Fibroblast of the conjunctiva (primary cell): ENCODE measurements around the gene DCTN1.
"Not testable (repeated sequence)": the region's sequence is repeated elsewhere in the genome, so short reads cannot be mapped to it uniquely, and the experiment has no call there.

ENCODE experiments used
- DNase-seq: peaks from one replicate; pipeline ENCODE4 v3.0.0-alpha.2; 2010; ENCODE audit warnings: low read depth

The DCTN1 gene

DNA sequence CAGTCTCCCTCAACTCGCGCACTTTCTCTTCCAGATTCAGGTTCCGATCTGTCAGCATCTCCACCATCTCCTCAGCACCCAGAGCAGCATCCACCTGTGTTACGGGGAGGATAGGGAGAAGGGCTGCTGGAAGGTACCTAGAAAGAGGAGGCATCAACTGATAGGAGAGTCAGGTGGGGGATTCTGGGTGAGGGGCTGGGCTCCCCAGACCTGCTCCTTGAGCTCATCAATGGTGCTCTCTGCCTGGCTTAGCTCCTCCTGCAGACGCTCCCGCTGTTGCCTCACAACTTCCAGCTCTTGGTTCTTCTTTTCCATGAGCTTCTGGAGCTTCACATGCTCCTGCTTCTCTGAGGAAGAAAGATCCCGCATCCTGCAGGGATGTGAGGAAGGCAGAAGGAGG is 10.1 kb downstream of the DCTN1 start:
- DNase-seq, result no peak

GRCh38 chr2:74368499-74368898 is 11.6 kb downstream of the DCTN1 start:
- DNase-seq, result no peak

DNA sequence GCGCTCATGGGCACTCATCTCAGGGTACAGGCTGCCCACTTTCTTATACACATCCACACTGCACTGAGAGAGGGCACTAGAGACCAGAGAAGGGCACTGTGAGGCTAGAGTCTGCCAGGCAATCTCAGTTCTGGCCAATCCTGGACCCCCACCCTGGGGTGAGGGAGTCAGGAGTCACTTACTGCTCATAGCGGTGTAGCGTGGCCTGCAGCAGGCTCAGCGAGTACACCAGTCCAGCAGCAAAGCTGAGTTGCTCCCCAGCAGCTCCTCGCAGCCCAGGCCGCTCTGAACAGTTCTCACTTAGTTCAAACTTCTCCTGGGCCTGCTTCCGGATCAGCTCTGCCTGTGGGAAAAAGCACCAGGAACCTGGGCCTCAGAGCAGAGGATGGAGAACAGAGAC is 12.3 kb downstream of the DCTN1 start:
- DNase-seq, result no peak

GRCh38 chr2:74366036-74366435 is 14.1 kb downstream of the DCTN1 start:
- no peak for DNase-seq

DNA sequence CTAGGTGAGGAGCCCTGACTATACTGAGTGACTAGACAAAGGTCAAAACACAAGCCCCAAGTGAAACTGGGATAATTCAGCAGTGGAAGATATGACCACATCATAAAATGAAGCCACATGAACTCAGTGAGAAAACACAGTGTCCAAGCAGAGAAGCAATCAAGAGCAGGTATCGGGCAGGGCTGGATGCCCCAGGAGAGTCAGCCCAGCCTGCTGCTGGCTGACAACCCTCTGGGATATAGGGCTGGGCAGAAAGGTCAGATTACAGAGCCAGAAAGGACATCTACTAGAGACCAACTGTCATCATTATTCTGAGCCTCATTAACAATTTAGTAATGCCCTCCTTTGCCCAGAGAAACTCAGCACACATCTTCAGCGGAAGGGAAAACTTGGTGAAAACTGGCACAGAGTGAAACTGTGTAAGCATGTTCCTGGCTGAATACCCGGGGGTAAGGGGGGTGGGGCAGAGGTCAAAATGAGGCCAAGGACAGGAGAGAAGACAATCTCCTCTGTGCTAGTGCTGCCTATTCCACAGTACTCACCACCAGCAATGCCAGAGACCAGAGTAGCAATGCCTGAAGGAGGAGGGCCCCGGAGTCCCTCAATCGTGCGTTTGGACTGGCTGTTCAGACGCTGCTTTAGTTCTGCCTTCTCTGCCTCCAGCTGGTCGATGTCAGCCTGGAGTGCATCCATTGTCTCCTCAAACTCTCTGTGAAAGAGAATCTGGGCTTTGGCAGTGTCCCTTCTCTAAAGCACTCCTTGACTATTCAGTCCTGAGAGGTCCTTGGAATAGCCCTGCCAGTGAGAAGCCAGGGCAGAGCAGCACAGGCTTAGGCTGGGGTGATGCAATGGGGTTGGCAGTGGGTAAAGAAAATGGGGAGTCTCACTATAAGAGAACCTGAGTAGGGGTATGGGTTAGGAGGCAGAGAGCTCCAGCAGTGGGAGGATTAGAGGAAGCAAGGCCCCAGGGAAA is 15.3 kb downstream of the DCTN1 start:
- no peak for DNase-seq

DNA sequence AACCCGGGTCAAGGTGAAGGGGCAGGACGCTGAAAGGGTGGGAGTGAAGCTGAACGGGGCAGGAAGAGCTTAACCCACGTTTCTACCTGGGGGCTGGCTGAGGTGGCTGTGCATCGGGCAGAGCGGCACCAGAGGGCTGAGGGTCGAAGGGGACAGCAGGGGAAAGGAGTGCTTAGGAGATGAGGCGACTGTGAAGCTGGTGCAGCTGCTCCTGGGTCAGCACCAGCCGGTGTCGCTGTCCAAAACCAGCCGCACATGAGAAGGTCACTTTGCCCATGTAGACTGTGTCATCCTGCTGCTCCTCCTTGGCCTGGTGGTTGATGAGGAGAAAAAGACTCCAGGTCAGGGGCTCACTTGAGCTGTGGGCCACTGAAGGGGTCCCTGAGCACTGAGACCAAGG is 18.8 kb downstream of the DCTN1 start:
- DNase-seq, result no peak

GRCh38 chr2:74357627-74358026 is 22.5 kb downstream of the DCTN1 start:
- DNase-seq, result no peak

GRCh38 chr2:74349889-74350288 is 30.2 kb downstream of the DCTN1 start:
- no peak for DNase-seq

GRCh38 chr2:74347742-74348141 is 32.4 kb downstream of the DCTN1 start:
- no peak for DNase-seq

DNA sequence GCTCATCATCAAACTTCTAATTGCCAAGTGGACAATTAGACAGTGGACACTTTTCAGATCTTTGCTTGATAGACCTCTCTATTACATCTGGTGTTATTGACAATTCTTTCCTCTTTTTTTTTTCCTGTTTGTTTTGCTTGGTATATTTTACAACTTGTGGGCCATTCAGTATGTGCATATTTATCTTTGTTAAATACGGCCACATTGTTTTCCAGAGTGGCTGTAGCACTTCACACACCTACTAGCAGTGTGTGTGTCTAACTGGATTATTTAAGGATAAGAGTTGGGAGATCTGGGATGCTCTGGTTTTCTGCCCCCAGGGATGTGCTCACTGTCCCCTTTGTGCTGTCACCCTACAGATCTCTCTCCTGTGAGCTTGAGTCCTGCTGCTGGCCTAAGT is 32.8 kb downstream of the DCTN1 start:
- no peak for DNase-seq

DNA sequence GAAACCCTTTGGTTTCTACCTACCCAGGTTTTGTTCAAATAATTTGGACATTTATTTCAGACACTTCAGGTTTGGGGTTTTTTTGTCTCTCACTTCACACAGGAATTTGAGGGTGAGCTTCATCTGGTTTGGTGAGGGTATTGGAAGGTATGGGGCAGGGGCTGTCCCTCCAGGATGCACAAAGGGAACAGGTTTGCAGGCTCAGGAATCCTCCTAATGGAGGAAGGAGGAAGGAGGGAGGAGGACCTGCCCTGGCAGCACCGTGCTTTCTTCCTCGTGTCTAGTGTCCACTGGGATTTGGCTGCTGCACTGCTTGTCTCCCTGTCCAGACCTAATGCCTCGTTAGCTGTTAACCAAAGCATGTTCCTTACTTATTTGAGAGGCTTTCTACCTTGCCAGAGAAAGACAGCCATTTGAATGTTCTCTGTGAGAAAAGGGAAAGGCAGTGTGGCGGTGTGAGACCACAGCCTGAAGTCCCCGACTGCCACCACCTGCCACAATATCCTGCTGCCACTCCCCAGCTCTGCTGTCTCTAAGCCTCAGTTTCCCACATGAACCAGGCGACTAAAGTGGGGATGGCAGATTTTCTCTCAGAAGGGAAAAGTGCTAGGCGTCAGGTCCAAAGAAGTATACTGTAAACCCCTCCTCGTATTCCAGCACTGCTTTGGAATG is 34.7 kb downstream of the DCTN1 start:
- no peak for DNase-seq

GRCh38 chr2:74343316-74343715 is 36.8 kb downstream of the DCTN1 start, which contains the start of gene SLC4A5:
TSS of gene SLC4A5 (minus strand) at chr2:74343416. CDS start at chr2:74315023, 28,393 bp downstream.
- no peak for DNase-seq

- not testable (repeated sequence) for DNase-seq
Observed at GRCh38 chr2:74336227-74336626, 43.9 kb downstream of the DCTN1 start.

- DNase-seq, result peak; percentile 59
Observed at GRCh38 chr2:74334931-74335333, 45.2 kb downstream of the DCTN1 start.

DNA sequence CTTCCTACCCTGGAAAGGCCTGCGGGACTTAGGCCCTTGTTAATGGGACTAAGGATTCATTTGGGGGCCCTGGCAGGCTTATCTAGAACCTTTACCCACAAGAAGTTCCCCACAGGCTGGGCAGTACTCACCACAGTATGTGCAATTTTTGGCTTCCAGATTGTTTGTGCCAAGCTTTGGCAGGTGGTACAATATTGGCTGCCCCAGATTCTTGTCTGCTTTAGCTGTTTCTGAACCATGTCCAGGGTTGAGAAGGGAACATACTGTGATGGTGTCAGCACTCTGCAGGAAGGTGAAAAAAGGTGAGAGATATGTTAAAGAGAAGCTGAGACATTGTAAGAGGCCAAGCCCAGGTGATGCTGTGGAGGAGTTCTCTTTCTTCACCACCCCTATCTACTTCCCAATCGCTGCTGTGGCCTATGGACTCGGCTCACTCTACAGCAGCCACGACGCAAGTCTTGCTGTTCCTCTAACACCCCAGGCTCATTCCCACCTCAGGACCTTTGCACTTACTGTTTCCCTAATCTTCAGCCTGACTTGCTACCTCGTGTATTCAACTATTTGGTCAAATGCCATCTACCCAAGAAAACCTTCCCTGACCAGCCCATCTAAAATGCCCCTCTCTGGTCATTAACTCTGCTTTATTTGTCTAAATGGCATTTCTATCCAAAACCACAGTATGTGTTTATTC is 46.1 kb downstream of the DCTN1 start:
- no peak for DNase-seq

- peak; percentile 4 for DNase-seq
Observed at GRCh38 chr2:74333175-74333574, 46.9 kb downstream of the DCTN1 start.

DNA sequence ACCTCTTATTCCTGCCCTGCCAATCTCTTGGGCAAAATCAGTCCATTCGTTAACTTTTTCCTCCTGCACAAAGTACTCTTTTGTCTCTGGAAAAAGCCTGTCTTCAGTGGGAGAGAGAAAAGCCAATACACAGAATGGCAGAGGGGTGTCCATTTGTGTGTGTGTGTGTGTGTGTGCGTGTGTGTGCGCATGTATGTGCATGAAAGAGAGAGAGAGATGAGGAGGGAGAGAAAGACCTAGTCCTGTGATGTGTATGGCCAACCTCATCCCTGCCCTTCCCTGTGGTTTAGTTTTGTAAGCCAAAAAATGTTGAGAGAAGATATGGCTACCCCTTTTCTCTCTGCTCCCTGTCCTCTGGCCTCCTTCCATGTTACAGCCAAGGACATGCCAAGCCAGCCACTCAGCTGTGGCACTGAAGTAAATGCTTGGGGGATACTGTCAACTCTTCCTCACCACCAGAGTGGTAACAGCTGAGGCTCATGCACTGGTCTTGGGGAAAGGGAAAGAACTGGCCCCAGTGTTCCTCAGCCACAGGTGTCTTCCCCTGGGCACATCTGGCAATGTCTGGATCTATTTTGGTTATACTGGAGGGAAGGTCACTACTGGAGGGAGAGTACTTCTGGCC is 47.4 kb downstream of the DCTN1 start:
- no peak for DNase-seq

- DNase-seq, result no peak
Observed at GRCh38 chr2:74328573-74328972, 51.5 kb downstream of the DCTN1 start.

DNA sequence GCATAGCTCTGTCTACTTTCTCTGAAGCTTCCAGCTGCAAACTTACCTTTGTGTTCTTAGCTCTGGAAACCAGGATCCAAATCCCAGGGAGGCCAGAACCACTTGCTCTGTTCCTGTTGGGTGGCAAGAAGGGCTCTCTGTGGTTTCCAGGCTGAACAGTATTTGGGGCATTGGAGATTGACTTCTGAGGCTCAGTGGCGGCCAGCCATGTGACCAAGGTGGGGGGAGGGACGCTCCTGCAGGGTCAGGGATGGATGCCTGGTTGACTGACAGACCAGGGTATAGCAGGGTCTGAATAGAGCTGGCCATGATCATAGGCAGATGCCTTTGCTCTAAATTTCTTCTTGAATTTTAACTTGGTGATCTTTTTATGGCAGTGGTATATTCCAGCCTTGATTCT is 52.0 kb downstream of the DCTN1 start:
- DNase-seq, result no peak

DNA sequence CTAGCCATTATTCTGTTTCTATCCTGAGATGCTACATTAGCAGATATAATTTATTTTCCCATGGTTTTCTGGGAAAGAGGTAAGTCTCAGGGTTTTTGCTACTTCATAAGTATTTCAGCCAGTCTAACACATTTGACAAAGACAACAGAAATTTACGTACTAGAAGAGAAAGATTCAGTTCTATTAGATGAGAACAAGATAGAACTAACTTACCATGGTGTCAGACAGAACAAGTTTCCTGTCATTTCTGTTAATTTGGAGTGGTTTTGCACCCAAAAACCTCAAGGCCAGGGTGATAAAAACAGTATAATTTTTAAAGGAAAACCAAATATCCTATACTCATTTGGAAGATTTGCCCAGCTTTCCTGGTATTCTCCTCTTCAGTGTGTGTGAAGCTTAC is 52.5 kb downstream of the DCTN1 start:
- no peak for DNase-seq

DNA sequence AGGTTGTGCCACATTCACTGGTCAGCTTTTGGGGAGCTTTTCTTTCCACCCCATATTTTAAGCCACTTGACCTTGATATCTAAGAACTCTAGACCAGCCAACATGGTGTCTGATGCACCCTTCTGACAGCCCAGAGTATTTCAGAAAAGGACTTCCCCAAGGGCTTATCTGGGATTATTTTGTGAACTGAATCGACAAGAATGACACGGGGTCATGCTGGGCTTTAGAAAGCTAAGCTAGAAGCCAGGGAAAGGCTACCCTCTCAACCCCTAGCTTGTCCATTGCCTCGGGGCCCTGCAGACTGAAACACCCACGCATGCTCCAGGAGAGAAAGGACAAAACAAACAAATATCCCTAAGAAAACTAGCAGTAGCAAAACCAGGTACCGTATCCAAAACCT is 52.9 kb downstream of the DCTN1 start:
- no peak for DNase-seq

DNA sequence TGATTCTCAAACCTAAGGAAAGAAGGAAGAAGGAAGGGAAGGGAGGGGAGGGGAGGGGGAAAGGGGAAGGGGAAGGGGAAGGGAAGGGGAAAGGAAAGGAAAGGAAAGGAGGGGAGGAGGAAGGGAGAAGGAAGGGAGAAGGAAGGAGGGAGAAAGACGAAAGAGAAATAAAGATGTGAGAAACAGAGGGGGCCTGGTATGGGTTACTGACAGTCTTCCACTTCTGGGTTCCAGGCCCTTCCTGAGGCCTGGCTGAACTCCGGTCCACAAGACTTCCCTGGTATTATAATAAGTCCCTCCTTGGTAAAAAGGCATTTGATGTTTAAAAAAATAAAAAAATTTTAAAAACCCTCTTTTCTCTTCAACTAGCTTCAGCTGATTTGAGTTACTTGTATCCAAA is 54.3 kb downstream of the DCTN1 start:
- no peak for DNase-seq
